HepG2 (cell line): Measurements from ENCODE around the gene TPPP2. TPM values are rescaled to one million over a fixed set of nuclear protein-coding genes. Genes with fewer than 3 reads are reported as not detected.
A peak's percentile ranks its signal among the peaks of the same experiment; 100 is the strongest.

Source experiments
- GZF1 ChIP-seq: sonication (generic); formaldehyde crosslinking; IDR thresholded peaks from 2 replicates; pipeline ENCODE4 v1.5.1; 2020; ENCODE audit warnings: mild to moderate bottlenecking, missing genetic modification reagents
- IRF2 ChIP-seq: IDR thresholded peaks from 2 replicates; pipeline ENCODE4 v1.6.1; 2018; ENCODE audit warnings: missing genetic modification reagents, missing compliant biosample characterization
- KDM2A ChIP-seq: sonication (generic); formaldehyde crosslinking; IDR thresholded peaks from 2 replicates; pipeline ENCODE4 v1.4.0; 2020; ENCODE audit warnings: low read depth, missing genetic modification reagents, borderline replicate concordance
- NR3C1 ChIP-seq: sonication (generic); formaldehyde crosslinking; IDR thresholded peaks from 2 replicates; pipeline ENCODE4 v1.4.0; 2020; ENCODE audit warnings: missing genetic modification reagents
- ZFP82 ChIP-seq: sonication (generic); formaldehyde crosslinking; IDR thresholded peaks from 2 replicates; pipeline ENCODE4 v1.5.1; 2020; ENCODE audit warnings: mild to moderate bottlenecking, missing genetic modification reagents, borderline replicate concordance
- ZFX ChIP-seq: sonication (generic); formaldehyde crosslinking; IDR thresholded peaks from 2 replicates; pipeline ENCODE4 v1.4.0; 2020; ENCODE audit warnings: mild to moderate bottlenecking, low read depth, missing genetic modification reagents, moderate library complexity
- ZNF292 ChIP-seq: sonication (generic); formaldehyde crosslinking; IDR thresholded peaks from 2 replicates; pipeline ENCODE4 v1.8.1; 2022; ENCODE audit warnings: mild to moderate bottlenecking, low read depth, missing genetic modification reagents, borderline replicate concordance
- ZNF83 ChIP-seq: sonication (generic); formaldehyde crosslinking; IDR thresholded peaks from 2 replicates; pipeline ENCODE4 v1.4.0; 2020; ENCODE audit warnings: missing genetic modification reagents, mild to moderate bottlenecking, borderline replicate concordance
- ZSCAN12 ChIP-seq: sonication (generic); formaldehyde crosslinking; IDR thresholded peaks from 2 replicates; pipeline ENCODE4 v1.9.0; 2021; ENCODE audit warnings: mild to moderate bottlenecking, missing genetic modification reagents
- polyA plus RNA-seq, 8 experiments: library from polyadenylated mRNA; depleted of rRNA in 3 of 8; stranded (reverse) in 7 of 8; unstranded in 1 of 8; fragments of >200 nt; fragmentation: Illumina TruSeq in 4 of 8; extraction: Trizol in 4 of 8; gene quantifications; 2 replicates each; pipeline versions ENCODE4 v1.2.1 to v1.2.3, GENCODE V29; 2011 to 2016; ENCODE audit warnings: low read depth in 4 of 8, missing spikeins in 1 of 8, mixed read lengths in 1 of 8; ENCODE audit not compliant: insufficient read depth in 1 of 8
- total RNA-seq, 5 experiments: library from RNA; depleted of rRNA; stranded (reverse); fragments of >200 nt; fragmentation: Illumina TruSeq; extraction: Trizol; gene quantifications; 2 replicates each; pipeline ENCODE4 v1.2.3, GENCODE V29; 2016; ENCODE audit warnings: low read depth in 1 of 5
- TF ChIP-seq, protein P1 (sequence below): sonication (generic); formaldehyde crosslinking; IDR thresholded peaks from 2 replicates; pipeline ENCODE4 v1.8.0; 2022; ENCODE audit warnings: mild to moderate bottlenecking, missing genetic modification reagents
- TF ChIP-seq, protein P2 (sequence below): sonication (generic); formaldehyde crosslinking; IDR thresholded peaks from 2 replicates; pipeline ENCODE4 v1.5.1; 2020; ENCODE audit warnings: mild to moderate bottlenecking, missing genetic modification reagents, moderate library complexity
- TF ChIP-seq, protein P3 (sequence below): sonication (generic); formaldehyde crosslinking; IDR thresholded peaks from 2 replicates; pipeline ENCODE4 v1.4.0; 2020; ENCODE audit warnings: mild to moderate bottlenecking, missing genetic modification reagents
- TF ChIP-seq, protein P4 (sequence below): sonication (generic); formaldehyde crosslinking; IDR thresholded peaks from 2 replicates; pipeline ENCODE4 v1.5.1; 2020; ENCODE audit warnings: mild to moderate bottlenecking, moderate library complexity, missing genetic modification reagents
- TF ChIP-seq, protein P5 (sequence below): sonication (generic); formaldehyde crosslinking; IDR thresholded peaks from 2 replicates; pipeline ENCODE4 v1.8.0; 2022; ENCODE audit warnings: mild to moderate bottlenecking, missing genetic modification reagents; ENCODE audit not compliant: insufficient replicate concordance

The TPPP2 gene
- total and polyA plus RNA-seq, 2 of the 13 experiments (the other 11 are each of a cell fraction or from before 2014, with no cell fraction given), result 0.58 to 4.2 TPM

DNA sequence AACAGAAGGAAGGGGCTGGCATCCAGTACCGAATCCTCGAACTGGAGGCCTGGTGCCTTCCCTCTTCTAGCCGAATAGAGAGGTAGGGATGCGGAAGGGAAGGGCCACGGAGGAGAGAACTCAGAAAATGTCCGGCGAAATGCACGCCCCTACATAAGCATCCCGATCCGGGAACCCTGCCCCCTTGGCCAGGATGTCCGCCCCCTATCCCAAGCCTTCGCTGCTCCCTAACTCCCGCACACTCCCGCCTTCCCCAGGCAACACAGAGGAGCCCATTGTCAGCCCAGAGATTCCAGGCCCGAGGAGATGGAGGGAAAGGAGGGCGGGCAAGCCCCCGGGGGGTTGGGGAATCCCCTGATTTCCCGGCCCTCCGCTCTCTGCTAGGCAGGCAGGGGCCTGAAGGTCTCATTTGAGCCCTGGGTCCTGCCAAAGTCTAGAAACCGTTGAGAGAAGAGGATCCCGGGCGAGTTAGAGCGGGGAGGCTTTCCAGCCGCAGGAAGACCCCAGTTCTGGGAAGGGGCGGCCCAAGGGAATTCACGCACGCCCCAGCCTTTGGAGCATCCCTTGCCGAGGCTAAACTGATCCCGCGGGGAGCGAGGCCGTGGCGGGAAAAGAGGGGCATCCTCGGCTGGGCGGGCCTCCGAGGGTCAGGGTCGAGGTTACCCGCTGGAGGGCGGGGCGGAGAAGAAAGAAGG, 39.5 kb downstream of the TPPP2 start (continued):
- TF ChIP-seq, protein P1, sequence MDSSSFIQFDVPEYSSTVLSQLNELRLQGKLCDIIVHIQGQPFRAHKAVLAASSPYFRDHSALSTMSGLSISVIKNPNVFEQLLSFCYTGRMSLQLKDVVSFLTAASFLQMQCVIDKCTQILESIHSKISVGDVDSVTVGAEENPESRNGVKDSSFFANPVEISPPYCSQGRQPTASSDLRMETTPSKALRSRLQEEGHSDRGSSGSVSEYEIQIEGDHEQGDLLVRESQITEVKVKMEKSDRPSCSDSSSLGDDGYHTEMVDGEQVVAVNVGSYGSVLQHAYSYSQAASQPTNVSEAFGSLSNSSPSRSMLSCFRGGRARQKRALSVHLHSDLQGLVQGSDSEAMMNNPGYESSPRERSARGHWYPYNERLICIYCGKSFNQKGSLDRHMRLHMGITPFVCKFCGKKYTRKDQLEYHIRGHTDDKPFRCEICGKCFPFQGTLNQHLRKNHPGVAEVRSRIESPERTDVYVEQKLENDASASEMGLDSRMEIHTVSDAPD (CRISPR knock-in tag), result no peak
- TF ChIP-seq GZF1 (peak; percentile 26; the same call in 1 of the 2 replicates), ZNF292 (CRISPR knock-in tag) (0 out of 2 replicates have a peak, but pooled peaks have one; percentile 0), ZFP82 (0 out of 2 replicates have a peak, but pooled peaks have one; percentile 44), KDM2A (CRISPR knock-in tag) (peak; percentile 68; the same call in 1 of the 2 replicates), NR3C1 (CRISPR knock-in tag) (no peak), ZNF83 (CRISPR knock-in tag) (peak; percentile 93; the same call in 1 of the 2 replicates), ZSCAN12 (CRISPR knock-in tag) (peak; percentile 20; the same call in 1 of the 2 replicates), IRF2 (CRISPR knock-in tag) (peak; percentile 27; the same call in 1 of the 2 replicates), ZFX (CRISPR knock-in tag) (peak; percentile 79)
- TF ChIP-seq, protein P2, sequence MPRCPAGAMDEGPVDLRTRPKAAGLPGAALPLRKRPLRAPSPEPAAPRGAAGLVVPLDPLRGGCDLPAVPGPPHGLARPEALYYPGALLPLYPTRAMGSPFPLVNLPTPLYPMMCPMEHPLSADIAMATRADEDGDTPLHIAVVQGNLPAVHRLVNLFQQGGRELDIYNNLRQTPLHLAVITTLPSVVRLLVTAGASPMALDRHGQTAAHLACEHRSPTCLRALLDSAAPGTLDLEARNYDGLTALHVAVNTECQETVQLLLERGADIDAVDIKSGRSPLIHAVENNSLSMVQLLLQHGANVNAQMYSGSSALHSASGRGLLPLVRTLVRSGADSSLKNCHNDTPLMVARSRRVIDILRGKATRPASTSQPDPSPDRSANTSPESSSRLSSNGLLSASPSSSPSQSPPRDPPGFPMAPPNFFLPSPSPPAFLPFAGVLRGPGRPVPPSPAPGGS, result peak; percentile 92; the same call in 1 of the 2 replicates
- TF ChIP-seq, protein P3, sequence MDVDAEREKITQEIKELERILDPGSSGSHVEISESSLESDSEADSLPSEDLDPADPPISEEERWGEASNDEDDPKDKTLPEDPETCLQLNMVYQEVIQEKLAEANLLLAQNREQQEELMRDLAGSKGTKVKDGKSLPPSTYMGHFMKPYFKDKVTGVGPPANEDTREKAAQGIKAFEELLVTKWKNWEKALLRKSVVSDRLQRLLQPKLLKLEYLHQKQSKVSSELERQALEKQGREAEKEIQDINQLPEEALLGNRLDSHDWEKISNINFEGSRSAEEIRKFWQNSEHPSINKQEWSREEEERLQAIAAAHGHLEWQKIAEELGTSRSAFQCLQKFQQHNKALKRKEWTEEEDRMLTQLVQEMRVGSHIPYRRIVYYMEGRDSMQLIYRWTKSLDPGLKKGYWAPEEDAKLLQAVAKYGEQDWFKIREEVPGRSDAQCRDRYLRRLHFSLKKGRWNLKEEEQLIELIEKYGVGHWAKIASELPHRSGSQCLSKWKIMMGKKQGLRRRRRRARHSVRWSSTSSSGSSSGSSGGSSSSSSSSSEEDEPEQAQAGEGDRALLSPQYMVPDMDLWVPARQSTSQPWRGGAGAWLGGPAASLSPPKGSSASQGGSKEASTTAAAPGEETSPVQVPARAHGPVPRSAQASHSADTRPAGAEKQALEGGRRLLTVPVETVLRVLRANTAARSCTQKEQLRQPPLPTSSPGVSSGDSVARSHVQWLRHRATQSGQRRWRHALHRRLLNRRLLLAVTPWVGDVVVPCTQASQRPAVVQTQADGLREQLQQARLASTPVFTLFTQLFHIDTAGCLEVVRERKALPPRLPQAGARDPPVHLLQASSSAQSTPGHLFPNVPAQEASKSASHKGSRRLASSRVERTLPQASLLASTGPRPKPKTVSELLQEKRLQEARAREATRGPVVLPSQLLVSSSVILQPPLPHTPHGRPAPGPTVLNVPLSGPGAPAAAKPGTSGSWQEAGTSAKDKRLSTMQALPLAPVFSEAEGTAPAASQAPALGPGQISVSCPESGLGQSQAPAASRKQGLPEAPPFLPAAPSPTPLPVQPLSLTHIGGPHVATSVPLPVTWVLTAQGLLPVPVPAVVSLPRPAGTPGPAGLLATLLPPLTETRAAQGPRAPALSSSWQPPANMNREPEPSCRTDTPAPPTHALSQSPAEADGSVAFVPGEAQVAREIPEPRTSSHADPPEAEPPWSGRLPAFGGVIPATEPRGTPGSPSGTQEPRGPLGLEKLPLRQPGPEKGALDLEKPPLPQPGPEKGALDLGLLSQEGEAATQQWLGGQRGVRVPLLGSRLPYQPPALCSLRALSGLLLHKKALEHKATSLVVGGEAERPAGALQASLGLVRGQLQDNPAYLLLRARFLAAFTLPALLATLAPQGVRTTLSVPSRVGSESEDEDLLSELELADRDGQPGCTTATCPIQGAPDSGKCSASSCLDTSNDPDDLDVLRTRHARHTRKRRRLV, result peak; percentile 82
- TF ChIP-seq, protein P4, sequence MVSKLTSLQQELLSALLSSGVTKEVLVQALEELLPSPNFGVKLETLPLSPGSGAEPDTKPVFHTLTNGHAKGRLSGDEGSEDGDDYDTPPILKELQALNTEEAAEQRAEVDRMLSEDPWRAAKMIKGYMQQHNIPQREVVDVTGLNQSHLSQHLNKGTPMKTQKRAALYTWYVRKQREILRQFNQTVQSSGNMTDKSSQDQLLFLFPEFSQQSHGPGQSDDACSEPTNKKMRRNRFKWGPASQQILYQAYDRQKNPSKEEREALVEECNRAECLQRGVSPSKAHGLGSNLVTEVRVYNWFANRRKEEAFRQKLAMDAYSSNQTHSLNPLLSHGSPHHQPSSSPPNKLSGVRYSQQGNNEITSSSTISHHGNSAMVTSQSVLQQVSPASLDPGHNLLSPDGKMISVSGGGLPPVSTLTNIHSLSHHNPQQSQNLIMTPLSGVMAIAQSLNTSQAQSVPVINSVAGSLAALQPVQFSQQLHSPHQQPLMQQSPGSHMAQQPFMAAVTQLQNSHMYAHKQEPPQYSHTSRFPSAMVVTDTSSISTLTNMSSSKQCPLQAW (CRISPR knock-in tag), result peak; percentile 85
- TF ChIP-seq, protein P5, sequence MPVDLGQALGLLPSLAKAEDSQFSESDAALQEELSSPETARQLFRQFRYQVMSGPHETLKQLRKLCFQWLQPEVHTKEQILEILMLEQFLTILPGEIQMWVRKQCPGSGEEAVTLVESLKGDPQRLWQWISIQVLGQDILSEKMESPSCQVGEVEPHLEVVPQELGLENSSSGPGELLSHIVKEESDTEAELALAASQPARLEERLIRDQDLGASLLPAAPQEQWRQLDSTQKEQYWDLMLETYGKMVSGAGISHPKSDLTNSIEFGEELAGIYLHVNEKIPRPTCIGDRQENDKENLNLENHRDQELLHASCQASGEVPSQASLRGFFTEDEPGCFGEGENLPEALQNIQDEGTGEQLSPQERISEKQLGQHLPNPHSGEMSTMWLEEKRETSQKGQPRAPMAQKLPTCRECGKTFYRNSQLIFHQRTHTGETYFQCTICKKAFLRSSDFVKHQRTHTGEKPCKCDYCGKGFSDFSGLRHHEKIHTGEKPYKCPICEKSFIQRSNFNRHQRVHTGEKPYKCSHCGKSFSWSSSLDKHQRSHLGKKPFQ (CRISPR knock-in tag), result peak; percentile 2
